Endothelial cell of umbilical vein (primary cell): ENCODE data around the gene HLA-DMA. TPM values are rescaled to one million over a fixed set of nuclear protein-coding genes. Genes with fewer than 3 reads are reported as not detected.

Source experiments
- BruUV-seq: library from RNA; stranded (reverse); fragments of 400-500 nt; replicated peaks from 2 replicates; lab custom pipeline; 2021; lab: Mats Ljungman, UMichigan
- CTCF ChIA-PET: fragments of 300-600, 350-600 bp; sonication (Branson Sonifier 250); formaldehyde crosslinking; loops from one replicate; lab custom pipeline; 2021; ENCODE audit warnings: antibody characterized with exemption, inconsistent platforms; lab: Charles Lee
- POLR2A ChIA-PET: fragments of 300-600, 350-600 bp; sonication (Branson Sonifier 250); formaldehyde crosslinking; loops from one replicate; lab custom pipeline; 2021; ENCODE audit warnings: antibody characterized with exemption, inconsistent platforms; lab: Charles Lee
- DNase-seq: peaks from one replicate; pipeline ENCODE4 v3.0.0-alpha.2; 2011; ENCODE audit warnings: low read depth, low spot score
- FAIRE-seq: peaks from 2 replicates; lab custom pipeline; 2011; peaks lifted over from hg19 to GRCh38; lab: Jason Lieb, UNC
- H2AFZ ChIP-seq: 2 replicates; pipeline ENCODE4 v1.6.0; 2012; ENCODE audit warnings: low read depth, low read length, control low read depth, inconsistent platforms
- H3K27ac ChIP-seq: 2 replicates; pipeline ENCODE4 v1.5.1; 2011; ENCODE audit warnings: low read depth, mild to moderate bottlenecking, control low read depth, low read length, moderate library complexity; ENCODE audit not compliant: insufficient read depth
- H3K27me3 ChIP-seq, 2 experiments: 2 replicates each; pipeline versions ENCODE4 v1.6.0 to v1.6.1; 2011; ENCODE audit warnings: low read length in 2 of 2, mixed read lengths in 1 of 2; ENCODE audit not compliant: control insufficient read depth in 2 of 2, insufficient read depth in 2 of 2
- H3K36me3 ChIP-seq, 2 experiments: 2 replicates in 1 of 2; 3 replicates in 1 of 2; pipeline ENCODE4 v1.5.1; 2011; ENCODE audit warnings: low read length in 2 of 2, mild to moderate bottlenecking in 1 of 2, moderate library complexity in 1 of 2; ENCODE audit not compliant: control insufficient read depth in 2 of 2, insufficient read depth in 2 of 2; ENCODE audit errors: extremely low read depth in 1 of 2
- H3K4me1 ChIP-seq: 3 replicates; pipeline ENCODE4 v1.5.1; 2011; ENCODE audit warnings: mild to moderate bottlenecking, low read length; ENCODE audit not compliant: control insufficient read depth, insufficient read depth; ENCODE audit errors: extremely low read depth
- H3K4me2 ChIP-seq: 2 replicates; pipeline ENCODE4 v1.6.1; 2011; ENCODE audit warnings: low read length, control low read depth, mixed read lengths; ENCODE audit not compliant: insufficient read depth
- H3K4me3 ChIP-seq, 3 experiments: fragments of 200-600 bp in 1 of 3; sonication (generic), shearing (Covaris generic) in 1 of 3; replicated peaks in 1 of 3; 2 replicates each; pipeline ENCODE4 v1.5.1; 2011 to 2016; ENCODE audit warnings: control low read depth in 3 of 3, low read length in 3 of 3, mild to moderate bottlenecking in 2 of 3, inconsistent platforms in 1 of 3, low read depth in 1 of 3, moderate library complexity in 1 of 3; ENCODE audit not compliant: insufficient read depth in 1 of 3
- H3K79me2 ChIP-seq: 2 replicates; pipeline ENCODE4 v1.6.0; 2012; ENCODE audit warnings: low read length, inconsistent platforms; ENCODE audit not compliant: control insufficient read depth, insufficient read depth
- H3K9ac ChIP-seq: replicated peaks from 2 replicates; pipeline ENCODE3; 2011; ENCODE audit warnings: low read length, control low read depth; ENCODE audit not compliant: insufficient read depth; ENCODE audit errors: extremely low read depth
- H3K9me1 ChIP-seq: replicated peaks from 3 replicates; pipeline ENCODE4 v1.6.0; 2011; ENCODE audit warnings: mild to moderate bottlenecking, low read length; ENCODE audit not compliant: control insufficient read depth, insufficient read depth; ENCODE audit errors: extremely low read depth
- H3K9me3 ChIP-seq: replicated peaks from 2 replicates; pipeline ENCODE4 v1.5.1; 2012; ENCODE audit warnings: low read length, inconsistent platforms; ENCODE audit not compliant: control insufficient read depth, insufficient read depth
- H4K20me1 ChIP-seq: replicated peaks from 2 replicates; pipeline ENCODE3; 2011; ENCODE audit warnings: mild to moderate bottlenecking, low read length; ENCODE audit not compliant: control insufficient read depth, insufficient read depth; ENCODE audit errors: extremely low read depth
- CTCF ChIP-seq, 2 donors: IDR thresholded peaks; 1 replicate in 1 of 2; 2 replicates in 1 of 2; pipeline ENCODE4 v1.5.1; 2011; ENCODE audit warnings: low read length in 2 of 2, mild to moderate bottlenecking in 2 of 2, moderate library complexity in 2 of 2, control low read depth in 1 of 2, inconsistent platforms in 1 of 2, low read depth in 1 of 2; ENCODE audit not compliant: insufficient read depth in 1 of 2; ENCODE audit errors: extremely low read depth in 1 of 2
- EZH2 ChIP-seq: IDR thresholded peaks from 2 replicates; pipeline ENCODE4 v1.6.1; 2012; ENCODE audit warnings: borderline replicate concordance, low read depth, mild to moderate bottlenecking, moderate library complexity, low read length, inconsistent platforms; ENCODE audit not compliant: severe bottlenecking
- FOS ChIP-seq: IDR thresholded peaks from 2 replicates; pipeline ENCODE4 v1.6.1; 2011; ENCODE audit warnings: mild to moderate bottlenecking, low read length, moderate library complexity, borderline replicate concordance; ENCODE audit not compliant: insufficient read depth
- GATA2 ChIP-seq: IDR thresholded peaks from 2 replicates; pipeline ENCODE4 v1.7.0; 2011; ENCODE audit warnings: low read depth, mild to moderate bottlenecking, moderate library complexity, mixed read lengths, low read length; ENCODE audit not compliant: insufficient read length, insufficient read depth
- JUN ChIP-seq: IDR thresholded peaks from 2 replicates; pipeline ENCODE4 v1.6.1; 2011; ENCODE audit warnings: borderline replicate concordance, low read depth; ENCODE audit not compliant: insufficient read length, insufficient read depth
- MAX ChIP-seq: IDR thresholded peaks from 2 replicates; pipeline ENCODE4 v1.6.1; 2011; ENCODE audit not compliant: insufficient read depth, insufficient read length
- MYC ChIP-seq: IDR thresholded peaks from one replicate; pipeline ENCODE4 v1.6.1; 2011; ENCODE audit warnings: mild to moderate bottlenecking, low read depth, low read length
- POLR2A ChIP-seq: IDR thresholded peaks from 2 replicates; pipeline ENCODE4 v1.6.1; 2012; ENCODE audit warnings: low read depth, mild to moderate bottlenecking, control low read depth, low read length
- POLR2AphosphoS5 ChIP-seq: IDR thresholded peaks from 2 replicates; pipeline ENCODE4 v1.6.1; 2012; ENCODE audit warnings: low read depth, mild to moderate bottlenecking, control low read depth, low read length, moderate library complexity; ENCODE audit not compliant: insufficient read depth
- dilution Hi-C: fragments of 300-500 bp; cut with MboI; formaldehyde crosslinking; loops from one replicate; pipeline ENCODE4 v1.15.0; 2019; ENCODE audit warnings: low sequenced_read_pairs; ENCODE audit not compliant: extremely low pct_ligation_motif_present
- intact Hi-C: fragments of 100-400 bp; cut with micrococcal nuclease; formaldehyde crosslinking; loops from one replicate; pipeline ENCODE4 v1.10.0; 2022
- polyA plus RNA-seq, 4 experiments: library from polyadenylated mRNA; depleted of rRNA in 3 of 4; stranded (reverse) in 3 of 4; unstranded in 1 of 4; fragments of >200 nt; gene quantifications; 2 replicates each; pipeline versions ENCODE4 v1.2.1 to v1.2.3, GENCODE V29; 2011 to 2012; ENCODE audit warnings: missing spikeins in 1 of 4
- total RNA-seq: library from RNA; stranded (reverse); gene quantifications from 2 replicates; pipeline ENCODE4 v1.2.3, GENCODE V29; 2021

HLA-DMA gene
- total and polyA plus RNA-seq, 2 donors (not counting 3 experiments of a cell fraction or from before 2014, with no cell fraction given): 1.2 to 7.7 TPM

- intact Hi-C loops (no loop called here), dilution Hi-C loops (no loop called here)
- H3K79me2 ChIP-seq: no peaks in the 10 kb centered on the region
- no peaks in the 10 kb centered on the region for H3K36me3 ChIP-seq
- ChIA-PET POLR2A (no interaction called here), CTCF (interaction anchor here (0.7 to 4.6 kb wide), 4 partner anchors 8 to 59 kb away, joined by 3 to 50 read pairs (median 4); partner anchors contain the start of gene HLA-DMA)
- no peak for TF ChIP-seq FOS
- TF ChIP-seq CTCF (IDR thresholded peaks at IDR 0.05; ENCODE audit: extremely low read depth in 1 of 2, insufficient read depth in 1 of 2, low read depth in 1 of 2, low read length in 2 of 2): no peak
- no peak for TF ChIP-seq EZH2
- no peak for TF ChIP-seq MYC
- TF ChIP-seq POLR2AphosphoS5: no peak
- TF ChIP-seq MAX: no peak
- no peak for TF ChIP-seq JUN
- TF ChIP-seq GATA2: no peak
- no peak for TF ChIP-seq POLR2A
- FAIRE-seq (no peak), DNase-seq (no peak)
- H3K27me3 ChIP-seq: peaks cover 8 to 34% of the 10 kb centered on the region in 2 experiments
- H3K9ac ChIP-seq: no peak overlapping the region
- H4K20me1 ChIP-seq: no peaks in the 10 kb centered on the region
- H3K4me3 ChIP-seq: no peak overlapping the region
- H3K27ac ChIP-seq: no peak overlapping the region
- H3K4me1 ChIP-seq: peaks cover 7% of the 10 kb centered on the region
- H2AFZ ChIP-seq: no peak overlapping the region
- BruUV-seq: no TSS peak
- H3K4me2 ChIP-seq: no peak overlapping the region
- no peaks in the 10 kb centered on the region for H3K9me3 ChIP-seq
- H3K9me1 ChIP-seq: no peaks in the 10 kb centered on the region
Measured at GRCh38 chr6:32945108-32945760, 7.7 kb downstream of the HLA-DMA start.
